ENCODE results near the gene SETD7. TPM values are rescaled to one million over a fixed set of nuclear protein-coding genes. Genes with fewer than 3 reads are reported as not detected.

The SETD7 gene
- total and polyA plus RNA-seq, 2 experiments from 2014 or later: 1.1 to 4.2 TPM

DNA sequence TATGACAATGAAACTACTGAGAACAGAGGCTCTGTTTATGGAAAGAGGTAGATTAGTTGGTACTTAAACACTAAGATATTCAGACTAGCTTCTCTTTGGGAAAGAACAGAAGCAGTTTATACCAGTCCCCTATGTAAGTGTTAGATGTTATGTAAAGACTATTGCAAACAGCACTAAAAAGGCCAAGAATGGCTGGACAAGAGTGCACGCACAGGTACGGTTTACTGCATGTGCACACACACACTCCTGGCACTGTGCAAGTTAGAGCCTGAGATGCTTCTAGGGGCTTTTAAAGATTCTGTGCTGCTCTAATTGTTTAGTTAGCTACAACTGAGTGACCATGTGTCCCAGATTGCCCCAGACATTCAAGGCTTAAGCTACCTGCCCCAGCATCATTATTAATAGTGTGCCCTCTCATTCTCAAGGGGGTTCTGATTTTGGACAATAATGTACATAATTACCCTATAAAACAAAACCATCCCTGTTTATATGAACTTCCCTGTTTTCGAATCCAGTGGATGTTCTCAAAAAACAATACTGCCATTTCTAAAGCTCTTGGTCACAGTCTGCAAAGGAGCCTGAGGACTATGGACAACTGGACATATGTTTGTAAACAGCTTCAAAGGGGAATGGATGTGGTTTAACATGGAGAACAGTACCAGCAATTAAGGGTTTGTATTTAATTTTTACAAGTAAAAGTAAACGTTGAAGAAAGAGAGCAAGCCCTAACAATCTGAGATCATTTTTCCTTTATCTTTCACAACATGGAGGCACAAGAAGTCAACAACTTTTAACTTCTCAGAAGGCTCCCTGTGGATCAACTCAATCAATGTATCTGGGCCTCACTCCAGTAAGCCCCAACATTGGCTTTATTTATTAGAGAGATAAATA is 2.0 kb downstream of the SETD7 start:
- H3K4me2 ChIP-seq: peak overlapping the region; percentile 98
- Mint-ChIP-seq H3K36me3 (ENCODE audit: low read depth) (no peaks in the 10 kb centered on the region; the same call in 2 of the 3 replicates), H3K27ac (no peak overlapping the region), H3K4me3 (peak overlapping the region; percentile 87), H3K27me3 (ENCODE audit: insufficient read depth, low read depth, poor library complexity) (peaks cover 46% of the 10 kb centered on the region), H3K9me3 (no peaks in the 10 kb centered on the region; the same call in 1 of the 3 replicates), H3K4me1 (peaks cover 46% of the 10 kb centered on the region)
- H2AFZ ChIP-seq: no peak overlapping the region
- H3K36me3 ChIP-seq (ENCODE audit: insufficient read depth): no peaks in the 10 kb centered on the region
- DNase-seq (ENCODE audit: low spot score): no peak
- TF ChIP-seq REST (IDR thresholded peaks at IDR 0.05; ENCODE audit: unreplicated experiment): no peak
- TF ChIP-seq EZH2 (IDR thresholded peaks at IDR 0.05; ENCODE audit: low read depth, unreplicated experiment): no peak
- no peak for TF ChIP-seq JUNB (IDR thresholded peaks at IDR 0.05; ENCODE audit: unreplicated experiment)
- no peak for TF ChIP-seq EZH2phosphoT487 (IDR thresholded peaks at IDR 0.05; ENCODE audit: unreplicated experiment)
- TF ChIP-seq ZNF462 (CRISPR knock-in tag; IDR thresholded peaks at IDR 0.05): no peak
- TF ChIP-seq CTCF (conservative IDR thresholded peaks at IDR 0.05; ENCODE audit: low read depth in 2 of 2): no peak
- TF ChIP-seq ZNF331 (CRISPR knock-in tag; IDR thresholded peaks at IDR 0.05; ENCODE audit: low read depth): no peak
- peak overlapping the region; percentile 87; the same call in 1 of the 2 replicates for H3K4me3 ChIP-seq
- no peaks in the 10 kb centered on the region for H3K9me2 ChIP-seq (ENCODE audit: insufficient read depth)
- no peaks in the 10 kb centered on the region for H3K79me2 ChIP-seq (replicated peaks; ENCODE audit: insufficient read depth)
- H3K27ac ChIP-seq (ENCODE audit: low read depth): no peak overlapping the region
- peaks cover 32% of the 10 kb centered on the region for H3K4me1 ChIP-seq (ENCODE audit: insufficient read depth)
- peaks cover 61% of the 10 kb centered on the region for H3K27me3 ChIP-seq (ENCODE audit: insufficient read depth)
- H4K20me1 ChIP-seq (replicated peaks; ENCODE audit: insufficient read depth): no peaks in the 10 kb centered on the region
- ATAC-seq: no peak
- 0 out of 2 replicates have a peak, but pooled peaks cover 7% of the 10 kb centered on the region for H3F3A ChIP-seq (replicated peaks; ENCODE audit: low read depth)
